AG04450 (cell line): ENCODE data around the gene ARHGAP42. TPM values are rescaled to one million over a fixed set of nuclear protein-coding genes. Genes with fewer than 3 reads are reported as not detected.

Source experiments
- CTCF ChIA-PET: fragments of 300-600, 350-600 bp; formaldehyde crosslinking; extraction: SDS; loops from one replicate; lab custom pipeline; 2022; ENCODE audit warnings: antibody characterized with exemption, inconsistent platforms; lab: Charles Lee
- POLR2A ChIA-PET: fragments of 350-600 bp; formaldehyde crosslinking; extraction: SDS; loops from one replicate; lab custom pipeline; 2021; ENCODE audit warnings: antibody characterized with exemption, inconsistent platforms; lab: Yijun Ruan, JAX
- DNase-seq: peaks from one replicate; pipeline ENCODE4 v3.0.0-alpha.2; 2011; ENCODE audit warnings: low read depth, low spot score
- H3K27ac ChIP-seq: one replicate; pipeline ENCODE4 v1.5.1; 2012; ENCODE audit warnings: low read depth, low read length, control low read depth
- H3K27me3 ChIP-seq: one replicate; pipeline ENCODE4 v1.6.0; 2012; ENCODE audit warnings: low read length; ENCODE audit not compliant: control insufficient read depth, insufficient read depth
- H3K4me3 ChIP-seq: 2 replicates; pipeline ENCODE4 v1.5.1; 2011; ENCODE audit warnings: mild to moderate bottlenecking, low read depth, low read length, control low read depth
- H3K9me3 ChIP-seq: 2 replicates; pipeline ENCODE4 v1.5.1; 2012; ENCODE audit warnings: low read length; ENCODE audit not compliant: control insufficient read depth, insufficient read depth
- CTCF ChIP-seq: IDR thresholded peaks from 2 replicates; pipeline ENCODE4 v1.5.1; 2011; ENCODE audit warnings: low read depth, low read length, control low read depth, inconsistent platforms
- polyA plus RNA-seq: library from polyadenylated mRNA; depleted of rRNA; stranded (reverse); fragments of >200 nt; gene quantifications from 2 replicates; pipeline ENCODE4 v1.2.3, GENCODE V29; 2011

ARHGAP42 gene
- polyA plus RNA-seq, 1 experiment = 9.0 TPM

DNA sequence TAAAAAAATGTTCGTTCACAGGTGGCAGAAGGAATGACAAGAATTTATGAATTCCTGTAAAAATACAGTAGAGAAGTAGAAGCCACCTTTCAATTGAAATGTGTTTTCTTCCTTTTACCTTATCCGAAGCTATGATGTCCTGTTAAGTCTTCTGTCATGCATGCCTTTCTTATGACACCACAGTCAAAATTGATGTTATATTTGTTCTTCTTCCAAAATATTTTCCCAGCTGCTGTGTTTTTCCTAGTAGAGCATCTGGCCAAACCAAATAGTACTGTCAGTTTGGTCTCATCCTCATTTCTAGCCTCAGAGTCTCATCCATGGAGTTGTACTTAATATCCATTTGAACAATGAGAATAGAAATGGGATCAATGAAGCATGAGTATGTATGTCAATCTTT lies 236.5 kb downstream of the ARHGAP42 start:
- Histone ChIP-seq H3K27me3 (no peaks in the 10 kb centered on the region), H3K4me3 (no peak overlapping the region), H3K27ac (no peak overlapping the region), H3K9me3 (no peaks in the 10 kb centered on the region)
- ChIA-PET CTCF (interaction anchor here (0.9 to 6.7 kb wide), 3 partner anchors 236 to 347 kb away, joined by 3 to 35 read pairs (median 6); no protein-coding TSS in a partner anchor), POLR2A (no interaction called here)
- no peak for DNase-seq
- TF ChIP-seq CTCF = no peak

DNA sequence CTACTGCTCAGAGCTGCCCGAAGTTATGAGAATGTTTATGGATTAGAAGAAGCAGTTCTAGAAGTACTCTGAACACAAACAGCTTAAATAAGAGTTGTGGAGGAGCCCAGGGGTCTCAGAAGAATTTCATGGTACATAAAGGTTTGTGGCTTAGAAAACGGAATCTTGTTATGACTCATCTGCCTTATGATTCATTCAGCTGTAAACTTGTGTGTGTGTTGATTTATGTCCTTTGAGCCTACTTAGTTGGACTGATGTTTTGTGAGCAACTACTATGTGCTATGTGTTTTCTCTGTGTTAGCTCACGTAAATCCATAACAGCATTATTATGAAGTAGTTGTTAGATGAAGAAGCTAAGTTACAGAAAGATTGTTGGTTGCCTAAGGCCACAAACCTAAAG lies 238.8 kb downstream of the ARHGAP42 start:
- ChIA-PET CTCF (interaction anchor here (0.6 to 6.7 kb wide), 5 partner anchors 33 to 374 kb away, joined by 3 to 35 read pairs (median 3); no protein-coding TSS in a partner anchor), POLR2A (no interaction called here)
- no peak for DNase-seq
- TF ChIP-seq CTCF = no peak
- no peaks in the 10 kb centered on the region for H3K27me3 ChIP-seq
- H3K9me3 ChIP-seq = no peaks in the 10 kb centered on the region
- no peak overlapping the region for H3K4me3 ChIP-seq
- H3K27ac ChIP-seq = no peak overlapping the region

DNA sequence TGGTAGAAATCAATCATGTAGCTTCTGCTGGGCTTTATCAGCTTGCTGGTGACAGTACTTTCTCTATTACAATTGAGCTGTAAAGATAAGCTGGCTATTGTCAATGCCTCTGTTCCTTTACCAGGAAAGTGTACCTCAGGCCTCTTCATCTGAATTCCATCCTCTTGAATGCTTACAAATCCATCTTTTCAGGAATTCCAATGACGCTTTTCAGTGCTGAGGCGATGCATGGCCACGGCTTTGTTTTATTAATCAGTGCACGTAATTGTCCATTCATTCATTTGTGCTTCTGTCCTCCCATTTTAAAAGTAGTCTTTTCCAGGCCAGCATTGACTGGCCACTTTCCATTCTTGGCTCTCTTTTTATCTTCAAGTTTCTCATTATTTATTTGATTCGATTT lies 240.5 kb downstream of the ARHGAP42 start:
- CTCF ChIA-PET = interaction anchor here (1.0 to 6.7 kb wide), 7 partner anchors 19 to 351 kb away, joined by 3 to 35 read pairs (median 6); no protein-coding TSS in a partner anchor
- no peaks in the 10 kb centered on the region for H3K9me3 ChIP-seq
- no peak overlapping the region for H3K4me3 ChIP-seq
- TF ChIP-seq CTCF = no peak
- no peaks in the 10 kb centered on the region for H3K27me3 ChIP-seq
- H3K27ac ChIP-seq = no peak overlapping the region
- DNase-seq = no peak
- POLR2A ChIA-PET = no interaction called here

GRCh38 chr11:100928426-100928825 lies 241.3 kb downstream of the ARHGAP42 start:
- POLR2A ChIA-PET = no interaction called here
- CTCF ChIA-PET = interaction anchor here (1.6 to 7.1 kb wide), 3 partner anchors 246 to 352 kb away, joined by 7 to 147 read pairs (median 35); no protein-coding TSS in a partner anchor
- no peak for TF ChIP-seq CTCF
- Histone ChIP-seq H3K27me3 (no peaks in the 10 kb centered on the region), H3K4me3 (no peak overlapping the region), H3K27ac (no peak overlapping the region), H3K9me3 (no peaks in the 10 kb centered on the region)
- DNase-seq = no peak

DNA sequence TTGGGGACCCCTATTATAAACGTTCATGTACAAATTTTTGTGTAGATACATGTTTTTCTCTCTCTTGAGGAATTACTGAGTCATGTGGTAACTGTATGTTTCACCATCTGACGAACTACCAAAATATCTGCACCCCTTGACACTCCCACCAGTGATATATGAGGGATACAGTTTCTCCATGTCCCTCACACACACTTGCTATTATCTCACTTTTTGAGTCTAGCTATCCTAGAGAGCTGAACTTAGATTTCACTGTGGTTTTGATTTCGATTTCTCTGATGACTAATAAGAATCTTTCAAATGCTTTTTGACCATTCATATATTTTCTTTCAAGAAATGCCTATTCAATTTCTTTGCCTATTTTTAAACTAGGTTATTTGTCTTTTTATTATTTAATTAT lies 242.3 kb downstream of the ARHGAP42 start:
- H3K27me3 ChIP-seq = no peaks in the 10 kb centered on the region
- POLR2A ChIA-PET = no interaction called here
- no peaks in the 10 kb centered on the region for H3K9me3 ChIP-seq
- H3K4me3 ChIP-seq = no peak overlapping the region
- CTCF ChIA-PET = interaction anchor here (0.5 to 7.1 kb wide), 11 partner anchors 10 to 351 kb away, joined by 3 to 147 read pairs (median 8); no protein-coding TSS in a partner anchor
- no peak overlapping the region for H3K27ac ChIP-seq
- no peak for DNase-seq
- no peak for TF ChIP-seq CTCF
